Measurements from ENCODE around the gene KRT82.

GRCh38 chr12:52416795-52417194, 10.7 kb upstream of the KRT82 start:
- TF ChIP-seq POLR2AphosphoS5 (IDR thresholded peaks at IDR 0.05; ENCODE audit: low read depth, low read length) (no peak), REST (IDR thresholded peaks at IDR 0.05; ENCODE audit: insufficient read depth in 1 of 2, low read depth in 2 of 2, low read length in 2 of 2) (no peak), TAF1 (IDR thresholded peaks at IDR 0.05; ENCODE audit: borderline replicate concordance, insufficient read depth, low read length) (no peak)
